HUES64 (cell line): Measurements from ENCODE around the gene STRA6.
A peak's percentile ranks its signal among the peaks of the same experiment; 100 is the strongest.

Source experiments
- H3K27ac ChIP-seq: 2 replicates; pipeline ENCODE4 v1.7.0; 2013; ENCODE audit warnings: low read depth, low read length, inconsistent platforms
- H3K27me3 ChIP-seq: 2 replicates; pipeline ENCODE4 v1.6.1; 2013; ENCODE audit warnings: mild to moderate bottlenecking, low read length; ENCODE audit not compliant: insufficient read depth
- H3K36me3 ChIP-seq: 2 replicates; pipeline ENCODE4 v1.6.1; 2013; ENCODE audit warnings: mild to moderate bottlenecking, low read length; ENCODE audit not compliant: insufficient read depth
- H3K4me1 ChIP-seq: 2 replicates; pipeline ENCODE4 v1.6.1; 2013; ENCODE audit warnings: mild to moderate bottlenecking, low read length, moderate library complexity; ENCODE audit not compliant: insufficient read depth
- H3K4me3 ChIP-seq: 2 replicates; pipeline ENCODE4 v1.5.1; 2013; ENCODE audit warnings: mild to moderate bottlenecking, low read length, moderate library complexity
- H3K9ac ChIP-seq: 2 replicates; pipeline ENCODE4 v1.6.1; 2013; ENCODE audit warnings: mild to moderate bottlenecking, low read depth, low read length
- H3K9me3 ChIP-seq: 2 replicates; pipeline ENCODE4 v1.6.1; 2013; ENCODE audit warnings: low read depth, low read length; ENCODE audit not compliant: insufficient read depth
- WGBS: fragments of 150-250, 120-280 bp; methylation state at CpG from one replicate; pipeline ENCODE4 v1.1.7; 2013; ENCODE audit warnings: missing lambda C conversion rate; 5-methylcytosine and 5-hydroxymethylcytosine counted together

The STRA6 gene

DNA sequence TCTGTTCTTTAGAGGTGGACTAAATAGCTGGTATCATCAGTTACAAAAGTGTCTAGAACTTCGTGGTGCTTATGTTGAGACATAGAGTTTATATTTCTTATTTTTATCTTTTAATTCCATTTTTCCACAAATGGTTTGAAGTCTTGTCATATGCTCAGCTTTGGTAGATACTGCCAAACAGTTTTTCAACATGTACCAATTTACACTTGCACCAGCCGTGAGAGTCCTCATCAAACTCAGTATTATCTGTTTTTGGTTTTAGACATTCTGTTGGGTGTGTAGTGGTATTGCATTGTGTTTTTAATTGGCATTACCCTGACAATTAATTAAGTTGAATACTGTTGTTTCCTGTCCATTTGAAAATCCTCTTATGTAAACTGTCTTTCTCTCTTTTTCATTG lies 55.5 kb downstream of the STRA6 start:
- no peaks in the 10 kb centered on the region for H3K27me3 ChIP-seq
- 100% methylated on average over 1 of the region's 2 CpGs for WGBS
- H3K9ac ChIP-seq = no peak overlapping the region
- no peaks in the 10 kb centered on the region for H3K9me3 ChIP-seq
- no peaks in the 10 kb centered on the region for H3K36me3 ChIP-seq
- H3K27ac ChIP-seq = no peak overlapping the region
- H3K4me3 ChIP-seq = no peak overlapping the region
- peaks cover 4% of the 10 kb centered on the region; the same call in 1 of the 2 replicates for H3K4me1 ChIP-seq

DNA sequence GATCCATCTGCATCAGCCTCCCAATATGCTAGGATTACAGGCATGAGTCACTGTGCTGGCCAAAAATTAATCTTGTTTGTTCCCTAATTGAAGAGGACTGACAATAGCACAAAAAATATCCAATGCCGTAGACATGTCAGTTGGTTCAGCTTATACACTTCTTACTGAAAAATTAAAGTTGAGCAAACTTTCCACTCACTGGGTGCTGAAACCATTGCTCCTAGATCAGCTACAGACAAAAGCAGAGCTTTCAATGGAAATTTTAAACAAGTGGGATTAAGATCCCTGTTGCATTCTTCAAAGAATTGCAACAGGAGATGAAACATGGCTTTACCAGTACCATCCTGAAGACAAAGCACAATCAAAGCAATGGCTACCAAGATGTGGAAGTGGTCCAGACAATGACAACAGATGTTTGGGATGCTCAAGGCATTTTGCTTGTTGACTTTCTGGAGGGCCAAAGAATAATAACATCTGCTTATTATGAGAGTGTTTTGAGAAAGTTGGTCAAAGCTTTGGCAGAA lies 56.2 kb downstream of the STRA6 start:
- WGBS = 97% methylated on average over 1 of the region's 1 CpG
- Histone ChIP-seq H3K27ac (no peak overlapping the region), H3K9ac (no peak overlapping the region), H3K36me3 (no peaks in the 10 kb centered on the region), H3K4me1 (peaks cover 11% of the 10 kb centered on the region), H3K9me3 (no peaks in the 10 kb centered on the region), H3K27me3 (no peaks in the 10 kb centered on the region), H3K4me3 (no peak overlapping the region)

- Histone ChIP-seq H3K27ac (no peak overlapping the region), H3K9me3 (no peaks in the 10 kb centered on the region), H3K27me3 (peaks cover 10% of the 10 kb centered on the region), H3K36me3 (no peaks in the 10 kb centered on the region), H3K9ac (no peak overlapping the region), H3K4me3 (no peak overlapping the region), H3K4me1 (peaks cover 32% of the 10 kb centered on the region)
- 83% methylated on average over 6 of the region's 6 CpGs for WGBS
These were observed 58.3 kb downstream of the STRA6 start for GRCh38 chr15:74144153-74144775.

DNA sequence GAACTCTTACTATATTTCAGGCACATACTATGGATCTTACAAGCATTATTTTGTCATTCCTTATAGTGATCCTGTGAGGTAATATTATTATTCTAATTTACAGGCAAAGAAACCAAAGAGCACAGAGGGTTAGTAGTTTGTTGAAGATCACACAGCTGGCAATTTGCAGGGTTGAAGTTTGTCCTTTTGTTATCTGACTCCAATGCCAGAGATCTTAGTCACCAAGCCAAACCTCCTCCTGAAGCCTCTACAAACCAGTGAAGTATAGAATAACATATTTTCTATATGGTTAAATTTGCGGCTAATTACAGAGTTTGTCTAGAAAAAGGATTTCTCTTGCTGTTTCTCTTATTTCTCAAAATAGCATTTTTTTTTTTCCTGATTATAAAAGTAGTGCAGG lies 61.0 kb downstream of the STRA6 start:
- Histone ChIP-seq H3K27me3 (peaks cover 37% of the 10 kb centered on the region), H3K9ac (no peak overlapping the region), H3K27ac (no peak overlapping the region), H3K4me3 (no peak overlapping the region), H3K9me3 (no peaks in the 10 kb centered on the region), H3K36me3 (no peaks in the 10 kb centered on the region), H3K4me1 (peaks cover 52% of the 10 kb centered on the region)
- WGBS = no CpG with 5 or more reads among the region's 1 CpG

DNA sequence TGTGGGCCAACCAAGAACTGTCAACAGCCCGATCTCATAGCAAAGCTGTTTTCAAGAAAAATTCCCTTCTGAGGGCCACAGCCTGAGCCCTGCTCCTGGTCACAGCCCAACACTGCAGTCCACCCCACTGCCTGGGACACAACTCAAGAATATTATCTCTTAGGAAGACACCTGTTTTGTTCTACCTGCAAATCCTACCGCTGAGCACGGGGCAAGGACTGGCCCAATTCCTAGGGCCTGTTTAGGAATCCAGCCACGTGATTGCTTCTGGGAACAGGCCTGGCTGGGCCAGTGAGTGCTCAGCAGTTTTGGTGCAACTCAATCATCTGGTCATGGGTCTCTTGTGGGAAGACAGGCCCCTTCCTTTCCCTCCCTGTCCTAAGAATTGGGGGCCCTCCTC lies 63.9 kb downstream of the STRA6 start:
- WGBS = 86% methylated on average over 4 of the region's 4 CpGs
- Histone ChIP-seq H3K4me3 (no peak overlapping the region), H3K36me3 (no peaks in the 10 kb centered on the region), H3K27ac (no peak overlapping the region), H3K9me3 (no peaks in the 10 kb centered on the region), H3K27me3 (peaks cover 64% of the 10 kb centered on the region), H3K4me1 (peaks cover 53% of the 10 kb centered on the region), H3K9ac (no peak overlapping the region)

DNA sequence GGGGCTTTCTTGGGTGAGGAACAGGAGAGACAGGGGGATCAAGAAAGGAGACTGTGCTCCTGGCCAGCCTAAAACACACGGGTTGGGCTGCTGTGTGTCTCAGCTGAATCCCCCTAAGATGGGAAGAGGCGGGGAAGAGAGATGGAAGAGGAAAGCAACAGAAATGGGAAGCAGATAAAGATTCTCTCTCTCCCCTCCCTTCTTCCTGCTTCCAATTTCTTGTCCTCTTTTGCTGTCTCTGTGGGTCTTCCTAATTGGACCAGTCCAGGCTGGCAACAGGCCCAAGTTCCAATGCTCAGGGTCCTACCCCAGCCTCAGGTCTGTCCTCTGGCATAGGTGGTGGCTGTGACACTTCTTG lies 65.1 kb downstream of the STRA6 start:
- Histone ChIP-seq H3K9me3 (no peaks in the 10 kb centered on the region; the same call in 1 of the 2 replicates), H3K4me1 (peaks cover 53% of the 10 kb centered on the region), H3K27ac (no peak overlapping the region), H3K9ac (no peak overlapping the region), H3K36me3 (no peaks in the 10 kb centered on the region), H3K4me3 (no peak overlapping the region), H3K27me3 (peaks cover 75% of the 10 kb centered on the region)
- WGBS = 59% methylated on average over 2 of the region's 2 CpGs

DNA sequence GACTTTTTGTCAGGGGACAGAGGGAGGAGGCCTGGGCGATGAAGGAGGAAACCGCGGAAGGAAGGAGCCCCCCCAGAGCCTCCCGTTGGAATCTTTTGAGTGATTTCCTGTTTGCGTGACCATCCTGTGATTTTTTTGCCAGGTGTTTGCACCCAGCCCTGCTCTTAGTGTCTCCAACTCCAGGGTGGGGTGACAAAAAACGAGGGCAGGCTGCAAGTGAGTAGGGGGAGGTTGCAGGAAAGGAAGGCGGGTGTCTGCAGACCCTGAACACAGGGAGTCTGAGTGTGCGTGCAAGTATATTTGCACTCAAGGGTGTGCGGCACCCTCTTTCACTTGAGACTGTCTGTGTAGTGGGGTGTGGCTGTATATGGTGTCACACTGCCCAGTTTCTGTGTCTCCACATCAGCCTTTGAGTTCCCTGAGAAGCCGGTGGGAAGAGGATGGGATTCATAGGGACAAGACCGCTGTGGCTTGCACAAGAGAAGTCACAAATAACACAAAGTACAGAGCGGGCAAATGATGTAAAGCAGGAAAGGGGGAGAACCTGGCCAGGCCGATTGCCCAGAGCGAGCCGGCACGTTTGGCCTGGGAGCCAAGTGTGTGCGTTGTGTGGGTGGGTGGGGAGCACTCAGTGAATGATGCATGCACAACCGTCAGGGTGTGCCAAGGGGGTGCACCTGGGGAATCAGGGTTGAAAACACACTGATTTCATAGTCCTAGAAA lies 65.6 kb downstream of the STRA6 start:
- H3K9ac ChIP-seq = peak overlapping the region; percentile 23; the same call in 1 of the 2 replicates
- H3K4me1 ChIP-seq = peaks cover 52% of the 10 kb centered on the region
- peaks cover 81% of the 10 kb centered on the region for H3K27me3 ChIP-seq
- no peaks in the 10 kb centered on the region for H3K36me3 ChIP-seq
- H3K4me3 ChIP-seq = peak overlapping the region; percentile 50
- no peak overlapping the region for H3K27ac ChIP-seq
- no peaks in the 10 kb centered on the region; the same call in 1 of the 2 replicates for H3K9me3 ChIP-seq
- WGBS = 54% methylated on average over 18 of the region's 18 CpGs

GRCh38 chr15:74136540-74136813 lies 66.1 kb downstream of the STRA6 start:
- Histone ChIP-seq H3K4me3 (peak overlapping the region; percentile 50), H3K9me3 (no peaks in the 10 kb centered on the region; the same call in 1 of the 2 replicates), H3K4me1 (peaks cover 47% of the 10 kb centered on the region), H3K27ac (no peak overlapping the region), H3K9ac (peak overlapping the region; percentile 23; the same call in 1 of the 2 replicates), H3K27me3 (peaks cover 86% of the 10 kb centered on the region), H3K36me3 (no peaks in the 10 kb centered on the region)
- WGBS = under 1% methylated on average over 22 of the region's 26 CpGs

GRCh38 chr15:74135041-74135565 lies 67.5 kb downstream of the STRA6 start:
- Histone ChIP-seq H3K9ac (no peak overlapping the region), H3K4me3 (peak overlapping the region; percentile 25), H3K27ac (no peak overlapping the region), H3K4me1 (peaks cover 38% of the 10 kb centered on the region), H3K9me3 (no peaks in the 10 kb centered on the region; the same call in 1 of the 2 replicates), H3K36me3 (no peaks in the 10 kb centered on the region), H3K27me3 (peaks cover 98% of the 10 kb centered on the region)
- 15% methylated on average over 26 of the region's 27 CpGs for WGBS

- Histone ChIP-seq H3K9me3 (no peaks in the 10 kb centered on the region; the same call in 1 of the 2 replicates), H3K4me1 (peaks cover 33% of the 10 kb centered on the region), H3K4me3 (peak overlapping the region; percentile 25), H3K27me3 (peaks cover 98% of the 10 kb centered on the region), H3K36me3 (no peaks in the 10 kb centered on the region), H3K27ac (no peak overlapping the region), H3K9ac (no peak overlapping the region)
- 10% methylated on average over 53 of the region's 53 CpGs for WGBS
These were observed 68.1 kb downstream of the STRA6 start for GRCh38 chr15:74134387-74135027.
